Keratinocyte (primary cell): ENCODE data around the gene PCDHGA10. TPM values are rescaled to one million over a fixed set of nuclear protein-coding genes. Genes with fewer than 3 reads are reported as not detected.

Experiments
- DNase-seq: peaks from one replicate; pipeline ENCODE4 v3.0.0-alpha.2; 2011; ENCODE audit warnings: low read depth, missing footprints, low spot score
- FAIRE-seq: peaks from 2 replicates; lab custom pipeline; 2011; peaks lifted over from hg19 to GRCh38; lab: Jason Lieb, UNC
- H2AFZ ChIP-seq: 2 replicates; pipeline ENCODE4 v1.6.0; 2012; ENCODE audit warnings: low read length, control low read depth, inconsistent platforms; ENCODE audit not compliant: control insufficient read depth
- H3K27ac ChIP-seq: 2 replicates; pipeline ENCODE4 v1.5.1; 2011; ENCODE audit warnings: low read length; ENCODE audit not compliant: control insufficient read depth, insufficient read depth
- H3K27me3 ChIP-seq: 3 replicates; pipeline ENCODE4 v1.6.0; 2011; ENCODE audit warnings: low read length; ENCODE audit not compliant: control insufficient read depth, insufficient read depth; ENCODE audit errors: extremely low read depth
- H3K36me3 ChIP-seq, 2 experiments: 2 replicates in 1 of 2; 3 replicates in 1 of 2; pipeline ENCODE4 v1.5.1; 2011; ENCODE audit warnings: low read length in 2 of 2, mild to moderate bottlenecking in 1 of 2; ENCODE audit not compliant: control insufficient read depth in 2 of 2, insufficient read depth in 2 of 2; ENCODE audit errors: extremely low read depth in 1 of 2
- H3K4me1 ChIP-seq: 3 replicates; pipeline ENCODE4 v1.5.1; 2011; ENCODE audit warnings: low read length; ENCODE audit not compliant: control insufficient read depth, insufficient read depth; ENCODE audit errors: extremely low read depth
- H3K4me2 ChIP-seq: 3 replicates; pipeline ENCODE4 v1.6.0; 2011; ENCODE audit warnings: low read depth, low read length; ENCODE audit not compliant: control insufficient read depth, insufficient read depth; ENCODE audit errors: extremely low read depth
- H3K4me3 ChIP-seq, 3 experiments: fragments of 200-600 bp in 1 of 3; sonication (generic) in 1 of 3; 2 replicates in 2 of 3; 3 replicates in 1 of 3; pipeline ENCODE4 v1.5.1; 2011 to 2016; ENCODE audit warnings: low read length in 3 of 3, mild to moderate bottlenecking in 3 of 3, control low read depth in 2 of 3, inconsistent platforms in 1 of 3, low read depth in 1 of 3, mixed read lengths in 1 of 3, mixed run types in 1 of 3, moderate library complexity in 1 of 3; ENCODE audit not compliant: control insufficient read depth in 2 of 3, insufficient read depth in 2 of 3; ENCODE audit errors: extremely low read depth in 1 of 3
- H3K79me2 ChIP-seq: 2 replicates; pipeline ENCODE4 v1.6.0; 2012; ENCODE audit warnings: low read length; ENCODE audit not compliant: control insufficient read depth, insufficient read depth
- H3K9ac ChIP-seq: 3 replicates; pipeline ENCODE4 v1.6.0; 2011; ENCODE audit warnings: low read length; ENCODE audit not compliant: control insufficient read depth, insufficient read depth; ENCODE audit errors: extremely low read depth
- H3K9me1 ChIP-seq: 3 replicates; pipeline ENCODE4 v1.6.0; 2011; ENCODE audit warnings: low read length; ENCODE audit not compliant: control insufficient read depth, insufficient read depth; ENCODE audit errors: extremely low read depth
- H3K9me3 ChIP-seq: 2 replicates; pipeline ENCODE4 v1.5.1; 2012; ENCODE audit warnings: low read depth, low read length; ENCODE audit not compliant: control insufficient read depth
- H4K20me1 ChIP-seq: 3 replicates; pipeline ENCODE4 v1.6.0; 2011; ENCODE audit warnings: low read length; ENCODE audit not compliant: control insufficient read depth, insufficient read depth; ENCODE audit errors: extremely low read depth
- CTCF ChIP-seq, 3 experiments: IDR thresholded peaks in 1 of 3; conservative IDR thresholded peaks in 1 of 3; optimal IDR thresholded peaks in 1 of 3; 2 replicates in 2 of 3; 3 replicates in 1 of 3; pipeline versions ENCODE3 to v1.5.1; 2011; ENCODE audit warnings: low read length in 3 of 3, mild to moderate bottlenecking in 3 of 3, moderate library complexity in 2 of 3, control low read depth in 1 of 3, inconsistent platforms in 1 of 3; ENCODE audit not compliant: insufficient read depth in 2 of 3; ENCODE audit errors: extremely low read depth in 1 of 3
- EZH2 ChIP-seq: IDR thresholded peaks from one replicate; pipeline ENCODE4 v1.6.1; 2012; ENCODE audit warnings: inconsistent platforms, mild to moderate bottlenecking, low read length, moderate library complexity
- dilution Hi-C: fragments of 300-500 bp; cut with MboI; formaldehyde crosslinking; loops from one replicate; pipeline ENCODE4 v1.7.0; 2020; ENCODE audit warnings: low sequenced_read_pairs; ENCODE audit not compliant: extremely low pct_ligation_motif_present
- polyA plus RNA-seq, 5 experiments: library from polyadenylated mRNA; depleted of rRNA in 3 of 5; stranded (reverse) in 3 of 5; stranded (forward) in 1 of 5; unstranded in 1 of 5; fragments of >200 nt; gene quantifications; 1 replicate in 1 of 5; 2 replicates in 3 of 5; 3 replicates in 1 of 5; pipeline versions ENCODE4 v1.2.1 to v1.2.3, GENCODE V29; 2011 to 2012; ENCODE audit warnings: missing spikeins in 2 of 5, low read depth in 1 of 5, low replicate concordance in 1 of 5

Gene PCDHGA10
- polyA plus RNA-seq, 1 donor (not counting 4 experiments of a cell fraction or from before 2014, with no cell fraction given) = 1.3 TPM

- Histone ChIP-seq H3K27me3 (peaks cover 15% of the 10 kb centered on the region), H4K20me1 (no peaks in the 10 kb centered on the region), H3K27ac (no peak overlapping the region), H3K4me1 (peaks cover 5% of the 10 kb centered on the region), H3K9me3 (peaks cover 22% of the 10 kb centered on the region), H2AFZ (no peak overlapping the region), H3K9ac (no peak overlapping the region), H3K36me3 (no peaks in the 10 kb centered on the region), H3K4me2 (no peak overlapping the region), H3K79me2 (no peaks in the 10 kb centered on the region), H3K4me3 (no peak overlapping the region), H3K9me1 (no peaks in the 10 kb centered on the region)
- FAIRE-seq (no peak), DNase-seq (no peak)
- no peak for TF ChIP-seq EZH2
- dilution Hi-C loops = no loop called here
Measured at GRCh38 chr5:141409598-141410306, 3.0 kb upstream of the PCDHGA10 start.

GRCh38 chr5:141411575-141411974, 1.2 kb upstream of the PCDHGA10 start:
- TF ChIP-seq CTCF (optimal IDR thresholded peaks at IDR 0.05 in 1 of 3, IDR thresholded peaks at IDR 0.05 in 1 of 3, conservative IDR thresholded peaks at IDR 0.05 in 1 of 3; ENCODE audit: extremely low read depth in 1 of 3, insufficient read depth in 2 of 3, low read length in 3 of 3) = no peak
- TF ChIP-seq EZH2 = no peak
- Histone ChIP-seq H3K79me2 (no peaks in the 10 kb centered on the region), H4K20me1 (no peaks in the 10 kb centered on the region), H3K9me3 (peaks cover 23% of the 10 kb centered on the region), H3K4me3 (no peak overlapping the region), H3K27me3 (peaks cover 15% of the 10 kb centered on the region), H3K27ac (no peak overlapping the region), H3K36me3 (no peaks in the 10 kb centered on the region), H3K9me1 (no peaks in the 10 kb centered on the region), H3K4me2 (no peak overlapping the region), H2AFZ (no peak overlapping the region), H3K9ac (no peak overlapping the region), H3K4me1 (peaks cover 5% of the 10 kb centered on the region)
- no peak for DNase-seq
- FAIRE-seq = no peak
- dilution Hi-C loops = no loop called here
